GM12892 (cell line): ENCODE data around the gene MAFF.

Source experiments
- DNase-seq: peaks from one replicate; pipeline ENCODE4 v3.0.0; 2011; ENCODE audit not compliant: insufficient read length
- FAIRE-seq: peaks from 2 replicates; lab custom pipeline; 2011; peaks lifted over from hg19 to GRCh38; lab: Jason Lieb, UNC
- POLR2A ChIP-seq: IDR thresholded peaks from 2 replicates; pipeline ENCODE4 v1.6.1; 2011; ENCODE audit warnings: low read depth, low read length, control low read depth
- POLR2AphosphoS5 ChIP-seq: IDR thresholded peaks from 2 replicates; pipeline ENCODE4 v1.6.1; 2011; ENCODE audit warnings: low read depth, low read length, control low read depth
- TAF1 ChIP-seq: IDR thresholded peaks from 2 replicates; pipeline ENCODE4 v1.6.1; 2011; ENCODE audit warnings: low read depth, mild to moderate bottlenecking, control low read depth, low read length, borderline replicate concordance

MAFF gene

DNA sequence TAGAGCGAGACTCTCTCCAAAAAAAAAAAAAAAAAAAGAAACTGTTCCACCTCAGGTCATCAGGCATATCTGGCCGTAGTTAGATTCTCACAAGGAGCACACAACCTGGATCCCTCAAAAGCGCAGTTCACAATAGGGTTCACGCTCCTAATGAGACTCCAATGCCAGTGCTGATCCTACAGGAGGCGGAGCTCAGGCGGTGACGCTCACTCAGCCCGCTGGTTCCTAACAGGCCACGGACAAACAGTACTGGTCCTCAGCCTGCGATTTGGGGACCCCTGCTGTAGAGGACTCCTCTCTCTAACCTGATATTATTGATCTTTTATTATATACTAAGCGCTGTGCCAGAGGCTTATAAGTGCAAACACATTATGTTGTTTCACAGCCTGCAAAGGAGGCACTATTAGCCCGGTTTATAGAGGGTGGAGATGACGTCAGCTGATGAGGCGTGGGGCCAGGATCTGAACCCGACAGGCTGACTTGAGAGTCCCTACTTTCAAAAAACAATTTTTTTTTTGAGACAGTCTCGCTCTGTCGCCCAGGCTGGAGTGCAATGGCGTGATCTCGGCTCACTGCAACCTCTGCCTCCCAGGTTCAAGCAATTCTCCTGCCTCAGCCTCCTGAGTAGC, 4.9 kb upstream of the MAFF start:
- DNase-seq (no peak), FAIRE-seq (no peak)
- no peak for TF ChIP-seq TAF1
- TF ChIP-seq POLR2A, result no peak
- TF ChIP-seq POLR2AphosphoS5, result no peak

DNA sequence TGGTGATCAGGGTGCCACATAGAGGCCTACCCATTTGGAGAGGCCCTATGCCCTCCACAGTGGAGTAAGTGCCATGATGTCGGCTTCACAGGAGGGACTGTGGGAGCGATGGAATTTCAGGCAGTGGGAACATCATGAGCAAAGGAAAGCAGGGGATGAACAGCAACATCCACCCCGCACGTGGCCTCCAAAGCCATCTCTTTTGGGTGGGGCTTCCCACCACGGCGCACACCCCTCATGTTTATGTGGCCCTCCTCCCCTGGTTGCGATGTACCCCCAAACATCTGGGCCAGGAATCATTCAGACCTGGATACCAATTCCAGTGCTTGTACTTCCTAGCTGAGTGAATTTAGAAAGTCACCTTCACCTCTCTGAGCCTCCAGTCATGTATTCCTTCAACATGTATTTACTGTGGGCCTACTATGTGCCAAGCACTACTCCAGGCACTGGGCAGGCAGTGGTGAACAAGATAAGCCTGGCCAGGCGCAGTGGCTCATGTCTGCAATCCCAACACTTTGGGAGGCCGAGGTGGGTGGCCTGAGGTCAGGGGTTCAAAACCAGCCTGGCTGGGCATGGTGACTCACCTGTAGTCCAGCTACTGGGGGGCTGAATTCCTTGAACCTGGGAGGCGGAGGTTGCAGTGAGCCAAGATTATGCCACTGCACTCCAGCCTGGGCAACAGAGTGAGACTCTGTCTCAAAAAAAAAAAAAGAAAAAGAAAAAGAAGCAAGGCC, 1.8 kb upstream of the MAFF start:
- no peak for DNase-seq
- TF ChIP-seq TAF1, result no peak
- TF ChIP-seq POLR2AphosphoS5, result no peak
- FAIRE-seq, result peak; percentile 33

DNA sequence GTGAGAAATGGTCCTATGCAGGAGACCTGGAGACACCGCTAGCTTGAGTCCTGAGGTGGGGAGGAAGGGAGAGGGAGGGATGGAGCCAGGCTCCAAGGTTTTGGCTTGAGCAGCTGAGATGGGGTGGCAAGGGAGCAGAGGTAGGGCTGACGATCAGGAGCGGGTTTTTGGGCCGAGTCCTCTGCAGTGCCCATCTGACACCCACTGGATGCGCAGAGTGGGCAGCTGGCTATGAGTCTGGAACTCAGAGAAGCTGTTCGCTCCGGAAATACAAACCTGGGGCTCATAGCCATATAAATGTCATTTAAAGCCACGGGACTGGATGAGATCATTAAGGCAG, 453 bp upstream of the MAFF start:
- FAIRE-seq, result no peak

GRCh38 chr22:38202437-38203089, 769 bp downstream of the MAFF start:
- DNase-seq (no peak), FAIRE-seq (peak; percentile 67)
- TF ChIP-seq POLR2AphosphoS5, result no peak
- no peak for TF ChIP-seq TAF1
- TF ChIP-seq POLR2A, result no peak

More for the DNA sequence above, 453 bp upstream of the MAFF start:
- no peak for DNase-seq
- TF ChIP-seq POLR2AphosphoS5 (no peak), TAF1 (no peak), POLR2A (no peak)

- TF ChIP-seq POLR2AphosphoS5, result no peak
- no peak for TF ChIP-seq TAF1
- TF ChIP-seq POLR2A, result no peak
- no peak for DNase-seq
- FAIRE-seq, result peak; percentile 81
Observed at GRCh38 chr22:38203090-38203810, 1.5 kb downstream of the MAFF start.

- DNase-seq, result no peak
- no peak for TF ChIP-seq POLR2AphosphoS5
- no peak for TF ChIP-seq TAF1
- TF ChIP-seq POLR2A, result no peak
- no peak for FAIRE-seq
Observed at GRCh38 chr22:38203855-38204514, 2.2 kb downstream of the MAFF start.

DNA sequence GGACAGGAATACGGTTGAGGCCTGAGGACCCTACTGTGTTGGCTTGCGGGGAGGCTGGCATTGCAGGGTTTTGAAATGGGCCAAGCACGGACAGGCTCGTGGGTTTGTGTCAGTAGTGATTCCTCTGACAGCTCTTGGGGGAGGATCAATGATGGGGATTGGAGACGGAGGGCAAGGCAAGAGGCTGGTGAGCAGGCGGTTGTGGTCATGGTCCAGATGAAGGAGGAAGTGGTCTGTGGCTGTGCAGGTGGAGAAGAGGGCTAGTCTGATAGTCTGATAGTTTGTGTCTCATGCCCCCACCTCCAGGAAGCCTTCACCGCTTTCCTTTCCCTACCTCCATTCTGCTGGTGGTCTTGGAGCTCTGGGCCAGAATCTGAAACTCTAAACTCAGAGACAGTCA, 3.0 kb downstream of the MAFF start:
- FAIRE-seq, result peak; percentile 86
- no peak for DNase-seq
- TF ChIP-seq TAF1 (no peak), POLR2A (no peak), POLR2AphosphoS5 (no peak)

DNA sequence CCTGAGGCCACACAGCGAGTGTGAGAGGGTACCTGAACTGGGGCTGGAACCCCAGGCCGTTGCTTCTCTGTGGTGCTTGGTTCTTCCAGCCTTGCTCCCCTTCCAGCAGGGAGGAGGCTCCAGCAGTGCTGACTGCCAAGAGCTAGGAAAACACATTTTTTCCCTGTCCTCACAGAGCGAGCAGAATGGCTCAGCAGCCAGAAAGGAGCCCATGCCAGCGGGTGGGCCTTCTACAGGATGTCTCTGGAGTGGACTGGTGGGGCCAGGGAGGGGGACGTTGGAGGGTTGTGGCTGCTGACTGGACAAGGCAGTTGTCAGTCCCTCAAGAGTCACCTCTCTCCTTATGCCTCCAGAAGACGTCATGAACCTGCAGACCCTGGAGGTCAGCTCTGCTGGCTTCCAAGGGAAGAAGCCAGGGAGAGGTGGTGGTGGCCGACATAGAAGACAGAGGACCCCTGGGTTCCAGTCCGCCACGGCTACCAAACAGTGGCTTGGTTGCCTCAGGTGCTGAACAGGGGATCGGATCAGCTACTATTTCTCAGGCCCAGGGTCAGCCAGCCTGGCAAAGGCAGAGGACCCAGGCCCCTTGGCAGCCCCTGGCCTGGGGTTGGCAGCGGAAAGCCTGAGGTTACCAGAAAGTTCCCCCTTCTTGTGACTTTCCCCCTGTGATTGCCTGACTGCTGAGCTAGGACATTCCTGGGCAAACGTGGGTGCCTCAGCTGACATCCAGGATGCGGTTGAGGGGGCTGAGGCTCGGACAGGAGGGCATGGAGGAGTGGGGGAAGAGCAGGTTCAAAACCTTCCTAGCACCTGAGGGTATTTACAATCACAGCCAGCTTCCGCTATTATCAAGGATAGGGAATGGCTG, 3.7 kb downstream of the MAFF start:
- no peak for TF ChIP-seq POLR2A
- TF ChIP-seq POLR2AphosphoS5, result no peak
- no peak for TF ChIP-seq TAF1
- no peak for FAIRE-seq
- no peak for DNase-seq

GRCh38 chr22:38207898-38208432, 6.2 kb downstream of the MAFF start:
- FAIRE-seq (no peak), DNase-seq (no peak)
- TF ChIP-seq POLR2A (no peak), POLR2AphosphoS5 (no peak), TAF1 (no peak)

DNA sequence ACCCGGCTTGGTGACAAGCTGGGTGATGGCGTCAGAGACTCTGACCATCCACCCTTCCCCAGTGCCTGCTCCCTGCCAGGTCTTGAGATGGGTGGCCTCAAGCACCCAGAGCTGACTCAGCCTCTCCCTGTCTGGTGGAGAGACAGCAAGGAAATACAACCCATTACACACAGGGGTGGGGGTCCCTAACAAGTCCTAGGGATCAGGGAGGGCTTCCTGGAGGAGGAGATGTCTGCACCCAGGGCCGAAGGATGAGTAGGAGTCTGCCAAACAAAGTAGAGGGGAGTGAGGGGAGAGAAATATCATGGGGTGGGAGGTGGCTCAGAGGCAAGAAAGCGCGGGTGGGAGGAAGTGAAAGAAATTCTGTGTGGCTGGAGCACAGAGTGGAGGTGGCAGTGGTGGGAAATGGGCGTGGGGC, 6.8 kb downstream of the MAFF start:
- DNase-seq (no peak), FAIRE-seq (no peak)
- TF ChIP-seq POLR2A (no peak), TAF1 (no peak), POLR2AphosphoS5 (no peak)
